BLaER1 treated with 17β-estradiol and CSF1 and Interleukin-3, amounts not matched to agents 10 nM and 100 nM (cell line): Measurements from ENCODE around the gene GTPBP3.
A peak's percentile ranks its signal among the peaks of the same experiment; 100 is the strongest.

Experiments
- H3K27ac ChIP-seq, 11 experiments: shearing (Covaris generic); formaldehyde crosslinking; 2 replicates each; pipeline ENCODE4 v1.8.1; 2022
- H3K27me3 ChIP-seq, 11 experiments: shearing (Covaris generic); formaldehyde crosslinking; 2 replicates each; pipeline ENCODE4 v1.8.1; 2022
- H3K36me3 ChIP-seq, 11 experiments: shearing (Covaris generic); formaldehyde crosslinking; 2 replicates each; pipeline ENCODE4 v1.8.1; 2022
- H3K4me1 ChIP-seq, 10 experiments: shearing (Covaris generic); formaldehyde crosslinking; 2 replicates each; pipeline ENCODE4 v1.8.1; 2022
- H3K4me2 ChIP-seq, 11 experiments: shearing (Covaris generic); formaldehyde crosslinking; 2 replicates each; pipeline ENCODE4 v1.8.1; 2022
- H3K4me3 ChIP-seq, 10 experiments: shearing (Covaris generic); formaldehyde crosslinking; 2 replicates each; pipeline ENCODE4 v1.8.1; 2022
- H3K9ac ChIP-seq, 11 experiments: shearing (Covaris generic); formaldehyde crosslinking; 2 replicates each; pipeline ENCODE4 v1.8.1; 2022
- H3K9me3 ChIP-seq, 11 experiments: shearing (Covaris generic); formaldehyde crosslinking; replicated peaks in 1 of 11; 2 replicates each; pipeline ENCODE4 v1.8.1; 2022
- H4K20me1 ChIP-seq, 11 experiments: shearing (Covaris generic); formaldehyde crosslinking; 2 replicates each; pipeline ENCODE4 v1.8.1; 2022
- Cebpa-rat ChIP-seq, 11 experiments: shearing (Covaris generic); IDR thresholded peaks; 2 replicates each; pipeline ENCODE4 v1.8.1; 2022

GTPBP3 gene

GRCh38 chr19:17332677-17333581 lies 4.4 kb upstream of the GTPBP3 start:
- Histone ChIP-seq H3K4me2 (peak overlapping the region in 10 of 11 experiments; percentile 10 to 100 (median 34); a peak in 14 of 22 replicates), H3K9me3 (peaks cover 0 to 9% (median 6%) of the 10 kb centered on the region in 11 experiments; a peak in 13 of 22 replicates), H4K20me1 (peaks cover 0 to 26% (median 12%) of the 10 kb centered on the region in 11 experiments; a peak in 14 of 22 replicates), H3K9ac (no peak overlapping the region), H3K36me3 (peaks cover 7 to 35% (median 12%) of the 10 kb centered on the region in 11 experiments; a peak in 18 of 22 replicates), H3K27me3 (peaks cover 15 to 29% (median 20%) of the 10 kb centered on the region in 11 experiments; a peak in 21 of 22 replicates), H3K27ac (no peak overlapping the region), H3K4me3 (no peak overlapping the region), H3K4me1 (peaks cover 50 to 63% (median 61%) of the 10 kb centered on the region in 10 experiments)
- no peak for TF ChIP-seq Cebpa-rat (IDR thresholded peaks at IDR 0.05)

- H3K9me3 ChIP-seq: peaks cover 0 to 9% (median 6%) of the 10 kb centered on the region in 11 experiments; a peak in 13 of 22 replicates
- peak overlapping the region; percentile 75 to 92 (median 82) for H3K4me3 ChIP-seq
- H3K27ac ChIP-seq: peak overlapping the region; percentile 38 to 87 (median 83); a peak in 21 of 22 replicates
- H4K20me1 ChIP-seq: peaks cover 0 to 24% (median 12%) of the 10 kb centered on the region in 11 experiments; a peak in 14 of 22 replicates
- peaks cover 14 to 26% (median 18%) of the 10 kb centered on the region in 11 experiments; a peak in 21 of 22 replicates for H3K27me3 ChIP-seq
- TF ChIP-seq Cebpa-rat (IDR thresholded peaks at IDR 0.05): no peak
- peak overlapping the region; percentile 79 to 89 (median 86) for H3K9ac ChIP-seq
- peak overlapping the region; percentile 89 to 100 (median 98) for H3K4me2 ChIP-seq
- peaks cover 7 to 39% (median 12%) of the 10 kb centered on the region in 11 experiments; a peak in 18 of 22 replicates for H3K36me3 ChIP-seq
- H3K4me1 ChIP-seq: peaks cover 53 to 66% (median 63%) of the 10 kb centered on the region in 10 experiments
Observed at GRCh38 chr19:17333611-17334413, 3.5 kb upstream of the GTPBP3 start.

GRCh38 chr19:17334414-17335409 lies 2.6 kb upstream of the GTPBP3 start, which contains the start of gene ANO8:
ANO8 (minus strand) TSS chr19:17334855; CDS start chr19:17334670, 185 bp downstream.
- peak within 1 kb of the TSS; percentile 89 to 100 (median 98) for H3K4me2 ChIP-seq
- peaks cover 0 to 9% (median 6%) of the 10 kb centered on the region in 11 experiments; a peak in 13 of 22 replicates for H3K9me3 ChIP-seq
- H3K27ac ChIP-seq: peak within 1 kb of the TSS; percentile 38 to 87 (median 83); a peak in 21 of 22 replicates
- peak within 1 kb of the TSS; percentile 82 to 89 (median 86) for H3K9ac ChIP-seq
- peaks cover 0 to 16% (median 4%) of the 10 kb centered on the region in 11 experiments; a peak in 9 of 22 replicates for H4K20me1 ChIP-seq
- peaks cover 7 to 36% (median 15%) of the 10 kb centered on the region in 11 experiments; a peak in 18 of 22 replicates for H3K36me3 ChIP-seq
- H3K4me3 ChIP-seq: peak within 1 kb of the TSS; percentile 75 to 92 (median 82)
- no peak for TF ChIP-seq Cebpa-rat (IDR thresholded peaks at IDR 0.05)
- H3K27me3 ChIP-seq: peaks cover 6 to 17% (median 9%) of the 10 kb centered on the region in 11 experiments; a peak in 20 of 22 replicates
- H3K4me1 ChIP-seq: peaks cover 45 to 62% (median 57%) of the 10 kb centered on the region in 10 experiments

- peak overlapping the region in 6 of 10 experiments; percentile 75 to 92 (median 82); a peak in 7 of 20 replicates for H3K4me3 ChIP-seq
- TF ChIP-seq Cebpa-rat (IDR thresholded peaks at IDR 0.05): no peak
- peaks cover 0 to 9% (median 6%) of the 10 kb centered on the region in 11 experiments; a peak in 13 of 22 replicates for H3K9me3 ChIP-seq
- H3K4me2 ChIP-seq: peak overlapping the region; percentile 83 to 100 (median 98)
- peaks cover 0 to 8% (median 0%) of the 10 kb centered on the region in 11 experiments; a peak in 5 of 22 replicates for H4K20me1 ChIP-seq
- peaks cover 38 to 61% (median 48%) of the 10 kb centered on the region in 10 experiments for H3K4me1 ChIP-seq
- H3K27ac ChIP-seq: no peak overlapping the region; a peak in 1 of 22 replicates
- peaks cover 0 to 8% (median under 1%) of the 10 kb centered on the region in 11 experiments; a peak in 7 of 22 replicates for H3K27me3 ChIP-seq
- peak overlapping the region in 7 of 11 experiments; percentile 82 to 88 (median 86); a peak in 5 of 22 replicates for H3K9ac ChIP-seq
- peaks cover 7 to 27% (median 15%) of the 10 kb centered on the region in 11 experiments; a peak in 18 of 22 replicates for H3K36me3 ChIP-seq
Observed at GRCh38 chr19:17335575-17335974, 1.8 kb upstream of the GTPBP3 start.

- peaks cover 35 to 66% (median 43%) of the 10 kb centered on the region in 10 experiments for H3K4me1 ChIP-seq
Observed at GRCh38 chr19:17337675-17338432, 501 bp downstream of the GTPBP3 start.

GRCh38 chr19:17338433-17339078 lies 1.2 kb downstream of the GTPBP3 start:
- H3K9me3 ChIP-seq: no peaks in the 10 kb centered on the region
- H3K4me1 ChIP-seq: peaks cover 35 to 65% (median 37%) of the 10 kb centered on the region in 10 experiments
- peak overlapping the region; percentile 72 to 91 (median 78) for H3K4me3 ChIP-seq
- H3K27me3 ChIP-seq: no peaks in the 10 kb centered on the region
- peak overlapping the region; percentile 71 to 90 (median 85); a peak in 20 of 22 replicates for H3K9ac ChIP-seq
- peak overlapping the region in 8 of 11 experiments; percentile 76 to 86 (median 80); a peak in 15 of 22 replicates for H3K27ac ChIP-seq
- H3K4me2 ChIP-seq: peak overlapping the region; percentile 92 to 100 (median 99)
- TF ChIP-seq Cebpa-rat (IDR thresholded peaks at IDR 0.05): no peak
- H3K36me3 ChIP-seq: peaks cover 8 to 32% (median 26%) of the 10 kb centered on the region in 11 experiments; a peak in 20 of 22 replicates
- no peaks in the 10 kb centered on the region for H4K20me1 ChIP-seq

More at GRCh38 chr19:17337675-17338432, 501 bp downstream of the GTPBP3 start:
- Histone ChIP-seq H4K20me1 (no peaks in the 10 kb centered on the region), H3K4me2 (peak overlapping the region; percentile 92 to 100 (median 99)), H3K36me3 (peaks cover 13 to 31% (median 22%) of the 10 kb centered on the region in 11 experiments), H3K27me3 (no peaks in the 10 kb centered on the region), H3K9me3 (peaks cover 0 to 4% (median 2%) of the 10 kb centered on the region in 11 experiments; a peak in 13 of 22 replicates), H3K9ac (peak overlapping the region; percentile 71 to 90 (median 85)), H3K4me3 (peak overlapping the region; percentile 72 to 91 (median 78)), H3K27ac (peak overlapping the region in 10 of 11 experiments; percentile 6 to 86 (median 80); a peak in 19 of 22 replicates)
- no peak for TF ChIP-seq Cebpa-rat (IDR thresholded peaks at IDR 0.05)
